Gastrocnemius medialis (tissue), 4 donors: ENCODE measurements around the gene CAMK1G. TPM values are rescaled to one million over a fixed set of nuclear protein-coding genes. Genes with fewer than 3 reads are reported as not detected.

Source experiments
- ATAC-seq, 2 donors: fragments of 150-250 bp; one replicate each; pipeline ENCODE4 v1.9.1; 2016
- DNase-seq, 2 donors: peaks; one replicate each; pipeline ENCODE4 v3.0.0-alpha.2; 2019
- H3K27ac ChIP-seq, 4 donors: fragments of 200-600 bp; sonication (generic); 1 replicate in 1 of 4; 2 replicates in 3 of 4; pipeline ENCODE4 v1.5.1; 2016 to 2018; ENCODE audit warnings: mild to moderate bottlenecking in 2 of 4, moderate library complexity in 1 of 4
- H3K27me3 ChIP-seq, 3 donors: fragments of 200-600 bp; sonication (generic) in 2 of 3; 1 replicate in 1 of 3; 2 replicates in 2 of 3; pipeline versions ENCODE4 v1.5.1 to v1.6.0; 2016 to 2019; ENCODE audit warnings: mild to moderate bottlenecking in 1 of 3, moderate library complexity in 1 of 3
- H3K36me3 ChIP-seq, 2 donors: fragments of 200-600 bp; sonication (generic) in 1 of 2; one replicate each; pipeline ENCODE4 v1.5.1; 2017 to 2018
- H3K4me1 ChIP-seq, 2 donors: fragments of 200-600 bp; sonication (generic) in 1 of 2; one replicate each; pipeline ENCODE4 v1.5.1; 2016 to 2017; ENCODE audit warnings: mild to moderate bottlenecking in 2 of 2
- H3K4me3 ChIP-seq, 4 donors: fragments of 200-600 bp; sonication (generic) in 3 of 4; 1 replicate in 1 of 4; 2 replicates in 3 of 4; pipeline ENCODE4 v1.5.1; 2016 to 2019; ENCODE audit warnings: mild to moderate bottlenecking in 2 of 4
- H3K9me3 ChIP-seq, 3 donors: fragments of 200-600 bp; sonication (generic) in 2 of 3; 1 replicate in 1 of 3; 2 replicates in 2 of 3; pipeline ENCODE4 v1.5.1; 2016 to 2019
- CTCF ChIP-seq, 5 experiments: fragments of 450-650 bp in 3 of 5; fragments of 200-600 bp in 2 of 5; sonication (generic) in 2 of 5; IDR thresholded peaks in 4 of 5; conservative IDR thresholded peaks in 1 of 5; 1 replicate in 4 of 5; 2 replicates in 1 of 5; pipeline ENCODE4 v1.5.1; 2016 to 2019; ENCODE audit warnings: antibody characterized with exemption in 5 of 5, mild to moderate bottlenecking in 3 of 5, moderate library complexity in 3 of 5
- POLR2A ChIP-seq, 2 donors: fragments of 450-650 bp; IDR thresholded peaks; one replicate each; pipeline ENCODE4 v1.6.1; 2017; ENCODE audit warnings: antibody characterized with exemption in 2 of 2, mild to moderate bottlenecking in 2 of 2, moderate library complexity in 2 of 2
- in situ Hi-C, 4 donors: fragments of 200-750 bp; cut with MboI; loops; one replicate each; pipeline versions ENCODE4 v1.15.0 to v1.8.0; 2017; ENCODE audit warnings: low sequenced_read_pairs in 4 of 4
- intact Hi-C: fragments of 100-400 bp; cut with DNase I; formaldehyde crosslinking; loops from one replicate; pipeline ENCODE4 v1.15.1; 2023; ENCODE audit warnings: low total_unique reads
- total RNA-seq, 4 donors: library from RNA; depleted of rRNA; stranded (reverse); fragments of >200 nt; gene quantifications; one replicate each; pipeline versions ENCODE4 v1.1.0 to v1.2.3, GENCODE V29; 2016

Gene CAMK1G
- total RNA-seq, 4 donors from 2014 or later = 0.16 TPM; not detected in 3

DNA sequence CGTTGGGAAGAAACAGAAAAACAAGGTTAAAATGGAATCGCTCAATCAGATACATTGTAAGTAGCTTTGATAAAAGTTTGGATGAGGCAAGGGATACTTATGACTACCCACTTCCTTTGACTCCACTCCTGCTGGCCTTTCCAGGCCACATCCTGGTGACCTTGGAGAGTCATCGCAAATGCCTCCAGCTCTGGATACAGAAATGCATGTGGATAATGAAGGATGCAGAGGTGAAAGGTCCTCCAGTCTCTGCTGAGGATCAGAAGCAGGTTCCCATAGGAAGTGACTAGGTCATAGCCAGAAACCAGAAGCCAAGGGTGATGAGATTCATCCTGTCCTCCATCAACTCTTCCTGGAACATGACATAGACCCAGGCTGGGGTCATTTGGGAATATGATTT is 6.2 kb upstream of the CAMK1G start:
- in situ Hi-C loops = loop anchor here (5.0 to 10.0 kb wide), 4 partner anchors 57 to 180 kb away; partner anchors contain the start of gene TRAF3IP3 (in 1 of the 4)
- no peak overlapping the region for H3K27ac ChIP-seq
- H3K9me3 ChIP-seq = no peaks in the 10 kb centered on the region
- ATAC-seq (no peak), DNase-seq (no peak)
- H3K27me3 ChIP-seq = peaks cover 0 to 3% (median 2%) of the 10 kb centered on the region in 3 donors
- TF ChIP-seq CTCF (IDR thresholded peaks at IDR 0.05 in 4 of 5, conservative IDR thresholded peaks at IDR 0.05 in 1 of 5) (no peak), POLR2A (IDR thresholded peaks at IDR 0.05) (no peak)
- no peak overlapping the region for H3K4me3 ChIP-seq
- intact Hi-C loops = loop anchor here (2.0 kb wide), 1 partner anchor 171 kb away; no protein-coding TSS in a partner anchor
- H3K36me3 ChIP-seq = no peaks in the 10 kb centered on the region
- H3K4me1 ChIP-seq = no peaks in the 10 kb centered on the region

- no peak for TF ChIP-seq POLR2A (IDR thresholded peaks at IDR 0.05)
- TF ChIP-seq CTCF (IDR thresholded peaks at IDR 0.05 in 4 of 5, conservative IDR thresholded peaks at IDR 0.05 in 1 of 5) = no peak
- peaks cover 0 to 3% (median 2%) of the 10 kb centered on the region in 3 donors for H3K27me3 ChIP-seq
- DNase-seq = no peak
- no peak for ATAC-seq
- no peak overlapping the region for H3K27ac ChIP-seq
- no peaks in the 10 kb centered on the region for H3K36me3 ChIP-seq
- no peaks in the 10 kb centered on the region for H3K9me3 ChIP-seq
- intact Hi-C loops (no loop called here), in situ Hi-C loops (no loop called here)
- H3K4me1 ChIP-seq = peaks cover 0 to 3% of the 10 kb centered on the region in 2 donors
- no peak overlapping the region for H3K4me3 ChIP-seq
Measured at GRCh38 chr1:209580577-209580976, 2.9 kb upstream of the CAMK1G start.

DNA sequence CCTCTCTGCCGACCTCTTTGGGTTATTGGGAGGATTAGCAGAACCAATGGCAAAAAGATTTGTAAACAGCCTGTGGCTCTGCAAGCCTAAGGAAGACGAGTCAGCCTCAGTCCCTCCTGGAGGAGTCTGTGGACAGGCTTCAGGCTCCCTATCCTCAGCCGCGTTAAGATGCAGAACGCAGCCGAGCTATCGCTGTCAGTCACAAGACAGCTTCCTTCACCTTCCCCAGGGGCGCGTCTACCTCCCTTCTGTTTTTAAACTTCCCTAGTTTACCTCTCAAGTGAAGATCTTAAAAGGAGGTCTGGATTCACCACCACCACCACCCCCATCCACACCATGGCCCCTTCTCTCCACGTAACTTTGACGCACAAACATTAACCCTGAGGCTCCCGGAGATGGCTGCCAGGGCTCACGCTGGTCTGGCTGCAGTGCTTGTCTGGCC is 738 bp downstream of the CAMK1G start:
- intact Hi-C loops (no loop called here), in situ Hi-C loops (no loop called here)
- DNase-seq (no peak), ATAC-seq (no peak)
- H3K27ac ChIP-seq = no peak overlapping the region
- H3K36me3 ChIP-seq = no peaks in the 10 kb centered on the region
- H3K4me3 ChIP-seq = no peak overlapping the region
- peaks cover 0 to 3% (median 2%) of the 10 kb centered on the region in 3 donors for H3K27me3 ChIP-seq
- no peak for TF ChIP-seq POLR2A (IDR thresholded peaks at IDR 0.05)
- no peak for TF ChIP-seq CTCF (IDR thresholded peaks at IDR 0.05 in 4 of 5, conservative IDR thresholded peaks at IDR 0.05 in 1 of 5)
- H3K4me1 ChIP-seq = peaks cover 0 to 6% of the 10 kb centered on the region in 2 donors
- H3K9me3 ChIP-seq = no peaks in the 10 kb centered on the region

DNA sequence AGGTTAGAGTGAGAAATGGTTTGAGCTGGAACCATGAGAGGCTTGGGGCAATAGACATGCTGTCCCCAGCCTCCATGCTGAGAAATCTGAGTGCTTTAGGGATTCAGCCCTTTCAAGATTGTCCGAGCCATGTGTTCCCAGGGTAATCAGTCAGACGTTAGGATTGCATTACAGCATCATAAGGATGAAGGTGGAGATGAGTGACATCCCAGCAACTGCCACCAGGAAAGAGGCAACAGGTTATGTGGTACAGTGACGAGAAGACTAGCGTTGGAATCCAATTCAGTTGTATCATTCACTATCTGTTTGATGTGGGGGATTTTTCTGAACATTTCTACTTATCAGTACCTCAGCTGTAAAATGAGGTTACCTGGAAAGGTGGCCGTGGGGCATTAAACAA is 1.7 kb downstream of the CAMK1G start:
- H3K4me3 ChIP-seq = no peak overlapping the region
- DNase-seq (no peak), ATAC-seq (no peak)
- intact Hi-C loops (no loop called here), in situ Hi-C loops (no loop called here)
- H3K27me3 ChIP-seq = peaks cover 0 to 3% (median 2%) of the 10 kb centered on the region in 3 donors
- H3K4me1 ChIP-seq = peaks cover 0 to 6% of the 10 kb centered on the region in 2 donors
- no peak overlapping the region for H3K27ac ChIP-seq
- H3K36me3 ChIP-seq = no peaks in the 10 kb centered on the region
- no peak for TF ChIP-seq CTCF (IDR thresholded peaks at IDR 0.05 in 4 of 5, conservative IDR thresholded peaks at IDR 0.05 in 1 of 5)
- TF ChIP-seq POLR2A (IDR thresholded peaks at IDR 0.05) = no peak
- H3K9me3 ChIP-seq = no peaks in the 10 kb centered on the region

- ATAC-seq (peak; percentile 46 to 64), DNase-seq (peak in 1 of 2 donors; percentile 16)
- TF ChIP-seq POLR2A (IDR thresholded peaks at IDR 0.05) (no peak), CTCF (IDR thresholded peaks at IDR 0.05 in 4 of 5, conservative IDR thresholded peaks at IDR 0.05 in 1 of 5) (no peak)
- Histone ChIP-seq H3K36me3 (no peaks in the 10 kb centered on the region), H3K9me3 (no peaks in the 10 kb centered on the region), H3K27ac (no peak overlapping the region), H3K4me3 (no peak overlapping the region), H3K27me3 (peaks cover 0 to 3% (median 2%) of the 10 kb centered on the region in 3 donors), H3K4me1 (peaks cover 0 to 6% of the 10 kb centered on the region in 2 donors)
- in situ Hi-C loops (no loop called here), intact Hi-C loops (no loop called here)
Measured at GRCh38 chr1:209585672-209586071, 2.2 kb downstream of the CAMK1G start.
